Large intestine (tissue), 3 donors: ENCODE measurements around the gene JADE2. TPM values are rescaled to one million over a fixed set of nuclear protein-coding genes. Genes with fewer than 3 reads are reported as not detected.
"Not testable (repeated sequence)": the region's sequence is repeated elsewhere in the genome, so short reads cannot be mapped to it uniquely, and the experiment has no call there.

Experiments used
- DNase-seq, 2 donors: peaks; one replicate each; pipeline versions ENCODE4 v3.0.0 to v3.0.0-alpha.2; 2013
- H3K27ac ChIP-seq: one replicate; pipeline ENCODE4 v1.5.1; 2013; ENCODE audit warnings: low read length
- H3K27me3 ChIP-seq: 2 replicates; pipeline ENCODE4 v1.6.1; 2013; ENCODE audit warnings: low read length; ENCODE audit not compliant: control insufficient read depth, insufficient read depth
- H3K36me3 ChIP-seq: 2 replicates; pipeline ENCODE4 v1.6.1; 2013; ENCODE audit warnings: low read length; ENCODE audit not compliant: control insufficient read depth, insufficient read depth
- H3K4me1 ChIP-seq: one replicate; pipeline ENCODE4 v1.6.1; 2013; ENCODE audit warnings: low read length; ENCODE audit not compliant: control insufficient read depth, insufficient read depth
- H3K4me3 ChIP-seq: one replicate; pipeline ENCODE4 v1.5.1; 2013; ENCODE audit warnings: low read length
- H3K9me3 ChIP-seq: one replicate; pipeline ENCODE4 v1.6.1; 2013; ENCODE audit warnings: mild to moderate bottlenecking, low read depth, low read length, moderate library complexity; ENCODE audit not compliant: control insufficient read depth
- WGBS: methylation state at CpG from one replicate; pipeline ENCODE4 v1.1.5; 2013; ENCODE audit warnings: low lambda C conversion rate; ENCODE audit not compliant: insufficient coverage; 5-methylcytosine and 5-hydroxymethylcytosine counted together
- polyA plus RNA-seq: library from polyadenylated mRNA; unstranded; fragments of 120-200 nt; gene quantifications from one replicate; pipeline ENCODE4 v1.2.1, GENCODE V29; 2013

JADE2 gene
- polyA plus RNA-seq, 1 donor: 29.9 TPM

GRCh38 chr5:134494780-134495179 is 30.7 kb upstream of the JADE2 start:
- DNase-seq: no peak
- H3K27ac ChIP-seq: no peak overlapping the region
- no peaks in the 10 kb centered on the region for H3K9me3 ChIP-seq
- H3K27me3 ChIP-seq: no peaks in the 10 kb centered on the region
- no peaks in the 10 kb centered on the region for H3K36me3 ChIP-seq
- WGBS: no CpG with 5 or more reads among the region's 1 CpG
- H3K4me1 ChIP-seq: no peaks in the 10 kb centered on the region
- H3K4me3 ChIP-seq: no peak overlapping the region

GRCh38 chr5:134499905-134500304 is 25.6 kb upstream of the JADE2 start:
- H3K9me3 ChIP-seq, H3K27ac ChIP-seq, DNase-seq, H3K4me3 ChIP-seq, H3K36me3 ChIP-seq, H3K27me3 ChIP-seq: not testable (repeated sequence)
- WGBS: 90% methylated on average over 3 of the region's 6 CpGs
- H3K4me1 ChIP-seq: peaks cover 29% of the 10 kb centered on the region

GRCh38 chr5:134500699-134501430 is 24.6 kb upstream of the JADE2 start:
- 100% methylated on average over 3 of the region's 17 CpGs for WGBS
- H3K9me3 ChIP-seq: no peaks in the 10 kb centered on the region
- DNase-seq: no peak

GRCh38 chr5:134502259-134502658 is 23.2 kb upstream of the JADE2 start:
- H3K27ac ChIP-seq: no peak overlapping the region
- no peak overlapping the region for H3K4me3 ChIP-seq
- no CpG with 5 or more reads among the region's 2 CpGs for WGBS
- H3K4me1 ChIP-seq: peaks cover 41% of the 10 kb centered on the region
- no peaks in the 10 kb centered on the region for H3K36me3 ChIP-seq
- no peaks in the 10 kb centered on the region for H3K9me3 ChIP-seq
- H3K27me3 ChIP-seq: no peaks in the 10 kb centered on the region
- DNase-seq: no peak

More at GRCh38 chr5:134500699-134501430, 24.6 kb upstream of the JADE2 start:
- Histone ChIP-seq H3K4me3 (no peak overlapping the region), H3K27me3 (no peaks in the 10 kb centered on the region), H3K27ac (no peak overlapping the region), H3K4me1 (peaks cover 39% of the 10 kb centered on the region), H3K36me3 (no peaks in the 10 kb centered on the region)

- H3K36me3 ChIP-seq: no peaks in the 10 kb centered on the region
- no peak overlapping the region for H3K4me3 ChIP-seq
- H3K9me3 ChIP-seq: no peaks in the 10 kb centered on the region
- DNase-seq: peak in 1 of 2 donors; percentile 77
- 100% methylated on average over 2 of the region's 11 CpGs for WGBS
- H3K27me3 ChIP-seq: no peaks in the 10 kb centered on the region
- peaks cover 41% of the 10 kb centered on the region for H3K4me1 ChIP-seq
- peak overlapping the region; percentile 81 for H3K27ac ChIP-seq
These were observed 22.2 kb upstream of the JADE2 start for GRCh38 chr5:134503088-134503936.

GRCh38 chr5:134503937-134504437 is 21.5 kb upstream of the JADE2 start:
- Histone ChIP-seq H3K9me3 (no peaks in the 10 kb centered on the region), H3K36me3 (peaks cover 3% of the 10 kb centered on the region), H3K27ac (peak overlapping the region; percentile 81), H3K4me1 (peaks cover 48% of the 10 kb centered on the region), H3K4me3 (no peak overlapping the region), H3K27me3 (no peaks in the 10 kb centered on the region)
- WGBS: 29% methylated on average over 2 of the region's 3 CpGs
- no peak for DNase-seq

GRCh38 chr5:134504629-134505300 is 20.7 kb upstream of the JADE2 start:
- no peak for DNase-seq

GRCh38 chr5:134506054-134507039 is 19.1 kb upstream of the JADE2 start:
- peaks cover 65% of the 10 kb centered on the region for H3K4me1 ChIP-seq
- WGBS: no CpG with 5 or more reads among the region's 10 CpGs
- no peaks in the 10 kb centered on the region for H3K9me3 ChIP-seq
- no peaks in the 10 kb centered on the region for H3K27me3 ChIP-seq
- peak; percentile 98 to 99 for DNase-seq
- peak overlapping the region; percentile 95 for H3K27ac ChIP-seq
- peaks cover 8% of the 10 kb centered on the region for H3K36me3 ChIP-seq
- H3K4me3 ChIP-seq: peak overlapping the region; percentile 71

More at GRCh38 chr5:134504629-134505300, 20.7 kb upstream of the JADE2 start:
- peaks cover 56% of the 10 kb centered on the region for H3K4me1 ChIP-seq
- H3K4me3 ChIP-seq: no peak overlapping the region
- H3K27ac ChIP-seq: no peak overlapping the region
- H3K27me3 ChIP-seq: no peaks in the 10 kb centered on the region
- H3K36me3 ChIP-seq: peaks cover 8% of the 10 kb centered on the region
- no CpG with 5 or more reads among the region's 12 CpGs for WGBS
- no peaks in the 10 kb centered on the region for H3K9me3 ChIP-seq

- Histone ChIP-seq H3K9me3 (no peaks in the 10 kb centered on the region), H3K4me3 (peak overlapping the region; percentile 71), H3K27me3 (no peaks in the 10 kb centered on the region), H3K36me3 (peaks cover 8% of the 10 kb centered on the region), H3K27ac (peak overlapping the region; percentile 95), H3K4me1 (peaks cover 70% of the 10 kb centered on the region)
- WGBS: no CpG with 5 or more reads among the region's 6 CpGs
- DNase-seq: peak in 1 of 2 donors; percentile 62
These were observed 18.0 kb upstream of the JADE2 start for GRCh38 chr5:134507452-134507851.
